GM23338 (cell line): ENCODE results near the gene SWT1. TPM values are rescaled to one million over a fixed set of nuclear protein-coding genes. Genes with fewer than 3 reads are reported as not detected.

Source experiments
- ATAC-seq: fragments of 200-7000 bp; cut with Tn5 transposase; 3 replicates; pipeline ENCODE4 v1.9.1; 2020
- DNase-seq: peaks from one replicate; pipeline ENCODE4 v3.0.0-alpha.2; 2015; ENCODE audit warnings: low spot score
- H2AFZ ChIP-seq: fragments of 200-600 bp; sonication (generic); 2 replicates; pipeline ENCODE4 v1.8.0; 2016; ENCODE audit warnings: antibody characterized with exemption, mild to moderate bottlenecking, moderate library complexity
- H3F3A ChIP-seq: fragments of 200-600 bp; sonication (generic); replicated peaks from 2 replicates; pipeline ENCODE4 v1.8.0; 2017; ENCODE audit warnings: antibody characterized with exemption, mixed run types, low read depth
- H3K27ac ChIP-seq: fragments of 200-600 bp; sonication (generic); 2 replicates; pipeline ENCODE4 v1.6.1; 2016; ENCODE audit warnings: low read depth
- H3K27me3 ChIP-seq: fragments of 200-600 bp; sonication (generic); 2 replicates; pipeline ENCODE4 v1.8.0; 2016; ENCODE audit warnings: mild to moderate bottlenecking, mixed run types, moderate library complexity; ENCODE audit not compliant: insufficient read depth
- H3K36me3 ChIP-seq: fragments of 200-600 bp; sonication (generic); 2 replicates; pipeline ENCODE4 v1.8.0; 2016; ENCODE audit warnings: mild to moderate bottlenecking; ENCODE audit not compliant: insufficient read depth
- H3K4me1 ChIP-seq: fragments of 200-600 bp; sonication (generic); 2 replicates; pipeline ENCODE4 v1.8.0; 2016; ENCODE audit warnings: mild to moderate bottlenecking, moderate library complexity; ENCODE audit not compliant: insufficient read depth
- H3K4me2 ChIP-seq: fragments of 200-600 bp; sonication (generic); 2 replicates; pipeline ENCODE4 v1.7.1; 2017; ENCODE audit warnings: mixed run types
- H3K4me3 ChIP-seq: fragments of 200-600 bp; sonication (generic); 2 replicates; pipeline ENCODE4 v1.6.1; 2016; ENCODE audit warnings: mixed run types
- H3K79me2 ChIP-seq: fragments of 200-600 bp; sonication (generic); replicated peaks from 2 replicates; pipeline ENCODE4 v1.8.0; 2017; ENCODE audit warnings: mild to moderate bottlenecking; ENCODE audit not compliant: insufficient read depth
- H3K9me2 ChIP-seq: fragments of 200-600 bp; sonication (generic); 2 replicates; pipeline ENCODE4 v1.8.0; 2017; ENCODE audit not compliant: insufficient read depth
- H4K20me1 ChIP-seq: fragments of 200-600 bp; sonication (generic); replicated peaks from 2 replicates; pipeline ENCODE4 v1.8.0; 2017; ENCODE audit warnings: mild to moderate bottlenecking; ENCODE audit not compliant: insufficient read depth
- H3K27ac Mint-ChIP-seq: 2 replicates; pipeline ENCODE4 v1.8.0; 2020; ENCODE audit warnings: inconsistent platforms, mild to moderate bottlenecking, moderate library complexity, mixed read lengths
- H3K27me3 Mint-ChIP-seq: 3 replicates; pipeline ENCODE4 v1.8.0; 2022; ENCODE audit warnings: low read depth, mild to moderate bottlenecking, moderate library complexity, mixed read lengths, inconsistent platforms; ENCODE audit not compliant: insufficient read depth, poor library complexity
- H3K36me3 Mint-ChIP-seq: 3 replicates; pipeline ENCODE4 v1.8.0; 2021; ENCODE audit warnings: low read depth, mild to moderate bottlenecking, inconsistent platforms, moderate library complexity, mixed read lengths
- H3K4me1 Mint-ChIP-seq: 3 replicates; pipeline ENCODE4 v1.8.0; 2020; ENCODE audit warnings: mild to moderate bottlenecking, inconsistent platforms, mixed read lengths
- H3K4me3 Mint-ChIP-seq: 3 replicates; pipeline ENCODE4 v1.8.0; 2021; ENCODE audit warnings: moderate library complexity, mild to moderate bottlenecking, inconsistent platforms, mixed read lengths
- H3K9me3 Mint-ChIP-seq: 3 replicates; pipeline ENCODE4 v1.8.0; 2020; ENCODE audit warnings: moderate library complexity, mild to moderate bottlenecking, inconsistent platforms, mixed read lengths
- CREB1 ChIP-seq: fragments of 250-450 bp; sonication (Bioruptor Pico); IDR thresholded peaks from 2 replicates; pipeline ENCODE4 v1.5.0; 2020; ENCODE audit warnings: low read depth, mild to moderate bottlenecking, moderate library complexity
- CTCF ChIP-seq, 2 experiments: fragments of 200-600 bp in 1 of 2; sonication (generic) in 1 of 2; conservative IDR thresholded peaks; 2 replicates each; pipeline versions ENCODE4 v1.5.1 to v1.6.1; 2016 to 2017; ENCODE audit warnings: antibody characterized with exemption in 2 of 2, low read depth in 2 of 2, mild to moderate bottlenecking in 2 of 2, moderate library complexity in 1 of 2
- ETS1 ChIP-seq: IDR thresholded peaks from 2 replicates; pipeline ENCODE4 v1.6.1; 2016; ENCODE audit warnings: antibody characterized with exemption
- EZH2 ChIP-seq: fragments of 200-600 bp; sonication (generic); IDR thresholded peaks from one replicate; pipeline ENCODE4 v1.8.0; 2017; ENCODE audit warnings: antibody characterized with exemption, mild to moderate bottlenecking, low read depth; ENCODE audit not compliant: unreplicated experiment
- EZH2phosphoT487 ChIP-seq: fragments of 200-600 bp; sonication (generic); IDR thresholded peaks from one replicate; pipeline ENCODE4 v1.8.1; 2018; ENCODE audit warnings: antibody characterized with exemption; ENCODE audit not compliant: unreplicated experiment
- JUNB ChIP-seq: IDR thresholded peaks from one replicate; pipeline ENCODE4 v1.6.1; 2016; ENCODE audit warnings: antibody characterized with exemption; ENCODE audit not compliant: unreplicated experiment
- NANOG ChIP-seq: IDR thresholded peaks from 2 replicates; pipeline ENCODE4 v1.6.1; 2016; ENCODE audit warnings: antibody characterized with exemption, borderline replicate concordance
- POLR2AphosphoS5 ChIP-seq: IDR thresholded peaks from 2 replicates; pipeline ENCODE4 v1.6.1; 2016; ENCODE audit warnings: antibody characterized with exemption, low read depth
- REST ChIP-seq: IDR thresholded peaks from one replicate; pipeline ENCODE4 v1.6.1; 2018; ENCODE audit warnings: antibody characterized with exemption; ENCODE audit not compliant: unreplicated experiment
- STAT1 ChIP-seq: IDR thresholded peaks from one replicate; pipeline ENCODE4 v1.6.1; 2016; ENCODE audit warnings: antibody characterized with exemption; ENCODE audit not compliant: unreplicated experiment
- ZNF114 ChIP-seq: fragments of 250-450 bp; sonication (Bioruptor Pico); IDR thresholded peaks from 2 replicates; pipeline ENCODE4 v1.5.0; 2020; ENCODE audit warnings: mild to moderate bottlenecking, moderate library complexity
- ZNF331 ChIP-seq: fragments of 250-450 bp; sonication (Bioruptor Pico); IDR thresholded peaks from 2 replicates; pipeline ENCODE4 v1.5.0; 2020; ENCODE audit warnings: low read depth, mild to moderate bottlenecking, moderate library complexity
- ZNF462 ChIP-seq: fragments of 250-450 bp; sonication (Bioruptor Pico); IDR thresholded peaks from 2 replicates; pipeline ENCODE4 v1.5.0; 2020; ENCODE audit warnings: mild to moderate bottlenecking, moderate library complexity
- polyA plus RNA-seq: library from polyadenylated mRNA; unstranded; fragments of >200 nt; fragmentation: Nextera tagmentation; extraction: Ambion mirVana; gene quantifications from 2 replicates; pipeline ENCODE4 v1.2.1, GENCODE V29; 2016
- total RNA-seq: library from RNA; depleted of rRNA; stranded (reverse); fragments of >200 nt; shearing (Covaris generic); gene quantifications from 2 replicates; pipeline ENCODE4 v1.2.3, GENCODE V29; 2014

The SWT1 gene
- total and polyA plus RNA-seq, 2 experiments from 2014 or later, result 3.6 to 5.7 TPM

GRCh38 chr1:185263292-185263691 is 106.3 kb downstream of the SWT1 start:
- no peaks in the 10 kb centered on the region for H3K36me3 Mint-ChIP-seq
- H2AFZ ChIP-seq, result no peak overlapping the region
- no peaks in the 10 kb centered on the region for H3K36me3 ChIP-seq
- no peaks in the 10 kb centered on the region for H3K27me3 ChIP-seq
- no peaks in the 10 kb centered on the region for H3K4me1 ChIP-seq
- H3K27ac Mint-ChIP-seq, result no peak overlapping the region
- H3K9me2 ChIP-seq, result no peaks in the 10 kb centered on the region
- no peaks in the 10 kb centered on the region for H3K79me2 ChIP-seq
- H3K27me3 Mint-ChIP-seq, result no peaks in the 10 kb centered on the region
- H3K27ac ChIP-seq, result no peak overlapping the region
- no peak for TF ChIP-seq CTCF (conservative IDR thresholded peaks at IDR 0.05; ENCODE audit: low read depth in 2 of 2)
- no peak for TF ChIP-seq ZNF462
- no peak for TF ChIP-seq JUNB
- no peak for TF ChIP-seq CREB1 (CRISPR knock-in tag)
- TF ChIP-seq NANOG, result no peak
- TF ChIP-seq POLR2AphosphoS5, result no peak
- TF ChIP-seq EZH2, result no peak
- TF ChIP-seq ZNF114, result no peak
- no peak for TF ChIP-seq REST
- TF ChIP-seq ETS1, result no peak
- no peak for TF ChIP-seq STAT1
- no peak for TF ChIP-seq EZH2phosphoT487
- no peak for TF ChIP-seq ZNF331 (CRISPR knock-in tag)
- DNase-seq (no peak), ATAC-seq (no peak)
- no peaks in the 10 kb centered on the region for H3K4me1 Mint-ChIP-seq
- H3K4me2 ChIP-seq, result no peak overlapping the region
- no peaks in the 10 kb centered on the region for H3K9me3 Mint-ChIP-seq
- no peak overlapping the region for H3K4me3 Mint-ChIP-seq
- no peak overlapping the region for H3K4me3 ChIP-seq
- H3F3A ChIP-seq, result no peaks in the 10 kb centered on the region
- H4K20me1 ChIP-seq, result no peaks in the 10 kb centered on the region
